HepG2 (cell line): ENCODE measurements around the gene UMPS. TPM values are rescaled to one million over a fixed set of nuclear protein-coding genes. Genes with fewer than 3 reads are reported as not detected.
A peak's percentile ranks its signal among the peaks of the same experiment; 100 is the strongest.

ENCODE experiments used
- ATAC-seq: fragments of 200-7000 bp; cut with Tn5 transposase; 3 replicates; pipeline ENCODE4 v1.9.1; 2020; ENCODE audit warnings: mild to moderate bottlenecking, moderate library complexity
- BruUV-seq: library from RNA; stranded (reverse); fragments of 400-500 nt; replicated peaks from 2 replicates; lab custom pipeline; 2021; lab: Mats Ljungman, UMichigan
- CTCF ChIA-PET: fragments of 300-600 bp; formaldehyde crosslinking; extraction: SDS; loops from one replicate; lab custom pipeline; 2021; ENCODE audit warnings: low total read pairs, inconsistent platforms, low intra/inter-chr PET ratio; lab: Yijun Ruan, JAX
- POLR2A ChIA-PET: fragments of 350-600 bp; sonication (Branson Sonifier 250); formaldehyde crosslinking; loops from one replicate; lab custom pipeline; 2020; ENCODE audit warnings: antibody characterized with exemption, inconsistent platforms; lab: Yijun Ruan, JAX
- DNase-seq: peaks from one replicate; pipeline ENCODE4 v3.0.0-alpha.2; 2015; ENCODE audit warnings: low spot score
- FAIRE-seq: peaks from 3 replicates; lab custom pipeline; 2011; peaks lifted over from hg19 to GRCh38; lab: Jason Lieb, UNC
- H2AFZ ChIP-seq: one replicate; pipeline ENCODE4 v1.6.1; 2011; ENCODE audit warnings: low read length, inconsistent platforms
- H3K27ac ChIP-seq: fragments of 300-600 bp; 3 replicates; pipeline ENCODE4 v1.8.0; 2011; ENCODE audit warnings: mixed run types, mild to moderate bottlenecking, mixed read lengths, low read length, inconsistent platforms; ENCODE audit not compliant: insufficient read depth; ENCODE audit errors: extremely low read length
- H3K27me3 ChIP-seq, 2 experiments: fragments of 200-600 bp in 1 of 2; 2 replicates in 1 of 2; 3 replicates in 1 of 2; pipeline versions ENCODE4 v1.6.0 to v1.8.0; 2011; ENCODE audit warnings: low read length in 2 of 2, mild to moderate bottlenecking in 2 of 2, moderate library complexity in 2 of 2, inconsistent platforms in 1 of 2; ENCODE audit not compliant: insufficient read depth in 2 of 2, control insufficient read depth in 1 of 2
- H3K36me3 ChIP-seq, 2 experiments: fragments of 200-600 bp in 1 of 2; replicated peaks in 1 of 2; 2 replicates in 1 of 2; 3 replicates in 1 of 2; pipeline versions ENCODE4 v1.5.1 to v1.8.0; 2011; ENCODE audit warnings: low read length in 2 of 2, inconsistent platforms in 1 of 2; ENCODE audit not compliant: insufficient read depth in 2 of 2, control insufficient read depth in 1 of 2
- H3K4me1 ChIP-seq: 2 replicates; pipeline ENCODE4 v1.5.1; 2012; ENCODE audit warnings: low read length, inconsistent platforms; ENCODE audit not compliant: insufficient read depth
- H3K4me2 ChIP-seq: 2 replicates; pipeline ENCODE4 v1.6.0; 2011; ENCODE audit warnings: low read depth, low read length, inconsistent platforms
- H3K4me3 ChIP-seq, 3 experiments: fragments of 200-600 bp in 1 of 3; sonication (generic), shearing (Covaris generic) in 1 of 3; replicated peaks in 1 of 3; 2 replicates each; pipeline ENCODE4 v1.5.1; 2011 to 2016; ENCODE audit warnings: low read length in 3 of 3, inconsistent platforms in 2 of 3, low read depth in 2 of 3, mild to moderate bottlenecking in 2 of 3, control low read depth in 1 of 3, mixed read lengths in 1 of 3; ENCODE audit not compliant: insufficient read depth in 1 of 3
- H3K79me2 ChIP-seq: one replicate; pipeline ENCODE4 v1.6.1; 2011; ENCODE audit warnings: low read length, inconsistent platforms; ENCODE audit not compliant: insufficient read depth
- H3K9ac ChIP-seq: 2 replicates; pipeline ENCODE4 v1.6.0; 2011; ENCODE audit warnings: mild to moderate bottlenecking, low read depth, low read length, inconsistent platforms; ENCODE audit not compliant: insufficient read depth
- H3K9me3 ChIP-seq: 2 replicates; pipeline ENCODE4 v1.5.1; 2012; ENCODE audit warnings: mild to moderate bottlenecking, low read length
- H4K20me1 ChIP-seq: 2 replicates; pipeline ENCODE4 v1.6.0; 2011; ENCODE audit warnings: inconsistent platforms, mild to moderate bottlenecking, low read length, moderate library complexity; ENCODE audit not compliant: insufficient read depth
- FOXA3 ChIP-seq: IDR thresholded peaks from 2 replicates; pipeline ENCODE4 v1.6.1; 2016; ENCODE audit warnings: missing genetic modification reagents, missing compliant biosample characterization
- POLR2AphosphoS5 ChIP-seq: IDR thresholded peaks from 2 replicates; pipeline ENCODE4 v1.6.1; 2012; ENCODE audit warnings: low read depth, low read length
- SNRNP70 ChIP-seq: fragments of 200-400 bp; formaldehyde crosslinking; IDR thresholded peaks from 2 replicates; pipeline ENCODE4 v1.6.1; 2017; ENCODE audit warnings: mild to moderate bottlenecking, low read depth, low read length, moderate library complexity
- YEATS2 ChIP-seq: sonication (generic); formaldehyde crosslinking; IDR thresholded peaks from 2 replicates; pipeline ENCODE4 v1.4.0; 2020; ENCODE audit warnings: missing genetic modification reagents, borderline replicate concordance
- YY1 ChIP-seq: IDR thresholded peaks from 2 replicates; pipeline ENCODE4 v1.6.1; 2011; ENCODE audit warnings: low read length, low read depth, moderate library complexity, mild to moderate bottlenecking; ENCODE audit not compliant: insufficient read depth, insufficient replicate concordance
- ZNF468 ChIP-seq: sonication (generic); formaldehyde crosslinking; IDR thresholded peaks from 2 replicates; pipeline ENCODE4 v1.8.0; 2022; ENCODE audit warnings: mild to moderate bottlenecking, moderate library complexity, missing genetic modification reagents
- ZNF558 ChIP-seq: sonication (generic); formaldehyde crosslinking; IDR thresholded peaks from 2 replicates; pipeline ENCODE4 v1.9.0; 2022; ENCODE audit warnings: mild to moderate bottlenecking, missing genetic modification reagents, borderline replicate concordance
- WGBS: methylation state at CpG from one replicate; pipeline ENCODE4 v1.1.6; 2017; ENCODE audit warnings: low lambda C conversion rate; 5-methylcytosine and 5-hydroxymethylcytosine counted together
- in situ Hi-C: cut with HindIII; loops from 2 replicates; pipeline ENCODE4 v1.10.0; 2017; ENCODE audit warnings: low pct_unique_long_range_greater_than_20kb; ENCODE audit not compliant: extremely low pct_ligation_motif_present
- intact Hi-C: fragments of 100-400 bp; cut with micrococcal nuclease; formaldehyde crosslinking; loops from one replicate; pipeline ENCODE4 v1.10.0; 2022; ENCODE audit not compliant: unreplicated experiment
- polyA plus RNA-seq, 8 experiments: library from polyadenylated mRNA; depleted of rRNA in 3 of 8; stranded (reverse) in 7 of 8; unstranded in 1 of 8; fragments of >200 nt; fragmentation: Illumina TruSeq in 4 of 8; extraction: Trizol in 4 of 8; gene quantifications; 2 replicates each; pipeline versions ENCODE4 v1.2.1 to v1.2.3, GENCODE V29; 2011 to 2016; ENCODE audit warnings: low read depth in 4 of 8, missing spikeins in 1 of 8, mixed read lengths in 1 of 8; ENCODE audit not compliant: insufficient read depth in 1 of 8
- total RNA-seq, 5 experiments: library from RNA; depleted of rRNA; stranded (reverse); fragments of >200 nt; fragmentation: Illumina TruSeq; extraction: Trizol; gene quantifications; 2 replicates each; pipeline ENCODE4 v1.2.3, GENCODE V29; 2016; ENCODE audit warnings: low read depth in 1 of 5

UMPS gene
- total and polyA plus RNA-seq, 2 of the 13 experiments (the other 11 are each of a cell fraction or from before 2014, with no cell fraction given): 52.7 to 74.2 TPM

DNA sequence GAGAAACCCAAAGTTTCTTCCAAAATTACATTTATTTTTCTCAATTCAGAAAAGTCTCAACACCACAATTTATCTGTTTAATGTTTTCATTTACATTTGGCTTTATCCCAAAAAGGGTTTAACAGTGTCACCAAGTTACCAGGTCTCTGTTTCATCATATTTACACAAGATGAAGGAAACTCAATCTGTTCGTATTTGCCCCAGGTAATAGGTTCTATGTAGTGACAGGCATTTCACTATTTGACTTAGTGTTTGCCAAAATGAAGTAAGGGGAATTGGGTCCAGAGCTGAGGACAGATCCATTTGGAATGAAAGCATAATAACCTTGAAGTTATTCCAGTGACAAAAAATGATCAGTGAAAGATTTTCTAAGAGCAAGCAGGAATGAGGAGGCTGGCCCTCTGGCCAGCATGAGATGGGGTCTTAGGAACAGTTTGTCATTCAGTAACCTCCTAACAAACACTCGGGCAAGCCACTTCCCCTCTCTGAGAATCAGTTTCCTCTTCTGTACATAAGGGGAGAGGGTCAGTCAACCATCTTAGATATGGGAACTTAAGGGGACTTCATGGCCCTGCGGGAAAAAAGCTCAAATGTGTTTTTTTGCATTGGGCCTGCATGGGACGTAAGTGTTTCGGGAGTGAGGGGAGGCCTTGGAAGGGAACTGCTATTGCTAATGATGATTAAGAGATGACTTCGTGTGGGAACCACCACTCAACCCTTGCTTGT, 31.8 kb downstream of the UMPS start:
- Histone ChIP-seq H3K27me3 (no peaks in the 10 kb centered on the region), H3K27ac (peak overlapping the region; percentile 27), H3K79me2 (no peaks in the 10 kb centered on the region), H2AFZ (no peak overlapping the region), H3K4me3 (no peak overlapping the region), H3K36me3 (peaks cover 27 to 40% of the 10 kb centered on the region in 2 experiments), H3K4me1 (peaks cover 23% of the 10 kb centered on the region)
- ATAC-seq: no peak
- CTCF ChIA-PET: interaction anchor here (0.6 to 2.2 kb wide), 3 partner anchors 137 to 197 kb away, joined by 3 to 27 read pairs (median 3); no protein-coding TSS in a partner anchor
- BruUV-seq: no TSS peak
- intact Hi-C loops: loop anchor here (1.0 to 5.0 kb wide), 3 partner anchors 125 to 225 kb away; partner anchors contain the start of gene ITGB5
- TF ChIP-seq FOXA3 (CRISPR knock-in tag): 0 out of 2 replicates have a peak, but pooled peaks have one; percentile 19
- no peak for TF ChIP-seq ZNF468 (CRISPR knock-in tag)
- TF ChIP-seq, all 625 proteins: peak for 1
- DNase-seq (peak; percentile 39), FAIRE-seq (peak; percentile 52)
- in situ Hi-C loops: loop anchor here (5.0 to 25.0 kb wide), 2 partner anchors 140 to 400 kb away; no protein-coding TSS in a partner anchor
- Histone ChIP-seq H3K9ac (no peak overlapping the region), H3K4me2 (no peak overlapping the region), H3K9me3 (no peaks in the 10 kb centered on the region), H4K20me1 (no peaks in the 10 kb centered on the region)
- 78% methylated on average over 6 of the region's 6 CpGs for WGBS
- POLR2A ChIA-PET: interaction anchor here (2.4 to 3.0 kb wide), 2 partner anchors 125 to 140 kb away, joined by 11 to 20 read pairs; partner anchors contain the start of gene ITGB5

DNA sequence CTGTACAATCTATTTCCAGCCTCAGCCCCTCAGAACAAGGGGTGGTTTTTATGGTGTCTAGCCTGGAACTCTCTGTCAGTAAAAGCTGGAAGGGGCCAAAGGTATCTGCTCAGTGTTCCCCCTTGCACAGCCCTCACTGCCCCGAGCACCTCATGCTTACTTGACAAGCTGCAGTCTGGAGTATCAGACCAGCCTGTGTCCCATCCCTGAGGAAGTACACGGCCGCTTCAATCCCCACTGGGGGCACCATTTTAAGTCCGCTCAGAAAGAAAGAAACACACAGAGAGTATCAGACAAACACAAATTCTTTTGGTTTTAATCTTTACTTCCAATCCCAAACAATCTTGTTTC, 32.4 kb downstream of the UMPS start:
- H3K36me3 ChIP-seq: peaks cover 32 to 46% of the 10 kb centered on the region in 2 experiments
- intact Hi-C loops: loop anchor here (5.0 kb wide), 1 partner anchor 125 kb away; the partner anchor contains the start of gene ITGB5

More for the DNA sequence above, 32.4 kb downstream of the UMPS start:
- H3K4me1 ChIP-seq: peaks cover 23% of the 10 kb centered on the region
- DNase-seq (no peak), FAIRE-seq (no peak)
- in situ Hi-C loops: loop anchor here (5.0 to 25.0 kb wide), 2 partner anchors 140 to 400 kb away; no protein-coding TSS in a partner anchor
- no peak for TF ChIP-seq POLR2AphosphoS5
- no peak for TF ChIP-seq ZNF558
- TF ChIP-seq YEATS2 (CRISPR knock-in tag): no peak
- TF ChIP-seq YY1: no peak
- no peak for TF ChIP-seq SNRNP70
- TF ChIP-seq, all 625 proteins: peak for 0
- CTCF ChIA-PET: no interaction called here
- POLR2A ChIA-PET: interaction anchor here (2.4 to 3.0 kb wide), 2 partner anchors 124 to 139 kb away, joined by 11 to 20 read pairs; partner anchors contain the start of gene ITGB5
- H4K20me1 ChIP-seq: no peaks in the 10 kb centered on the region
- no peaks in the 10 kb centered on the region for H3K9me3 ChIP-seq
- BruUV-seq: no TSS peak
- H3K27ac ChIP-seq: no peak overlapping the region
- no peak for ATAC-seq
- H3K27me3 ChIP-seq: no peaks in the 10 kb centered on the region
- H3K9ac ChIP-seq: no peak overlapping the region
- WGBS: 93% methylated on average over 4 of the region's 4 CpGs
- no peak overlapping the region for H3K4me3 ChIP-seq
- no peak overlapping the region for H3K4me2 ChIP-seq
- no peak overlapping the region for H2AFZ ChIP-seq
- no peaks in the 10 kb centered on the region for H3K79me2 ChIP-seq
